ENCODE data around the gene RP2. TPM values are rescaled to one million over a fixed set of nuclear protein-coding genes. Genes with fewer than 3 reads are reported as not detected.

RP2 gene
- total RNA-seq, 1 experiment from 2014 or later, result 5.1 TPM

- H3K23ac ChIP-seq (ENCODE audit: insufficient read length, low read depth, low read length), result no peak overlapping the region
- no peak overlapping the region for H3K56ac ChIP-seq (ENCODE audit: insufficient read length, low read depth, low read length)
- no peak overlapping the region for H3K9ac ChIP-seq (ENCODE audit: extremely low read depth, insufficient read length, low read length)
- no peaks in the 10 kb centered on the region for H3K9me3 ChIP-seq (ENCODE audit: control insufficient read depth, low read depth, low read length)
- no peak overlapping the region for H2BK12ac ChIP-seq (ENCODE audit: insufficient read length, low read depth, low read length)
- H4K91ac ChIP-seq (ENCODE audit: insufficient read length, low read depth, low read length), result no peak overlapping the region
- H3T11ph ChIP-seq (ENCODE audit: low read length), result no peak overlapping the region
- Mint-ChIP-seq H3K36me3 (ENCODE audit: insufficient read depth in 1 of 3, low read depth in 3 of 3) (peaks cover 8 to 28% (median 15%) of the 10 kb centered on the region in 3 experiments), H3K27me3 (ENCODE audit: low read depth) (no peaks in the 10 kb centered on the region), H3K4me1 (no peaks in the 10 kb centered on the region), H3K4me3 (no peak overlapping the region), H3K9me3 (peaks cover 60 to 62% of the 10 kb centered on the region in 2 experiments), H3K27ac (no peak overlapping the region)
- H3K23me2 ChIP-seq (ENCODE audit: insufficient read length, low read depth, low read length, poor library complexity, severe bottlenecking), result no peaks in the 10 kb centered on the region
- no peaks in the 10 kb centered on the region for H3K79me1 ChIP-seq (ENCODE audit: insufficient read depth, low read depth, low read length, poor library complexity, severe bottlenecking)
- no peak overlapping the region for H3K14ac ChIP-seq (ENCODE audit: insufficient read depth, low read length)
- H3K79me2 ChIP-seq (ENCODE audit: insufficient read depth, low read length), result no peaks in the 10 kb centered on the region
- TF ChIP-seq CTCF (conservative IDR thresholded peaks at IDR 0.05), result no peak
- H2AFZ ChIP-seq (ENCODE audit: low read length), result no peak overlapping the region
- no peak overlapping the region for H3K4ac ChIP-seq (ENCODE audit: low read depth, low read length)
- H2AK5ac ChIP-seq (ENCODE audit: insufficient read length, low read length), result no peak overlapping the region
- no peak overlapping the region for H2BK120ac ChIP-seq (ENCODE audit: low read depth, low read length, poor library complexity, severe bottlenecking)
- H3K18ac ChIP-seq (ENCODE audit: insufficient read length, low read depth, low read length), result no peak overlapping the region
- no peak overlapping the region for H3K27ac ChIP-seq (ENCODE audit: insufficient read length, low read depth, low read length)
- H4K20me1 ChIP-seq (ENCODE audit: control insufficient read depth, insufficient read depth, insufficient read length), result no peaks in the 10 kb centered on the region
- H4K5ac ChIP-seq (ENCODE audit: insufficient read length, low read depth, low read length), result no peak overlapping the region
- DNase-seq, result no peak
- no peak overlapping the region for H2BK5ac ChIP-seq (ENCODE audit: insufficient read length, low read length)
- no peak overlapping the region for H2BK15ac ChIP-seq (ENCODE audit: low read depth, low read length)
- no peaks in the 10 kb centered on the region for H3K27me3 ChIP-seq (ENCODE audit: insufficient read depth, low read length)
- no peak overlapping the region for H2BK20ac ChIP-seq (ENCODE audit: low read depth, low read length, poor library complexity, severe bottlenecking)
- H3K4me2 ChIP-seq (ENCODE audit: insufficient read depth, insufficient read length, low read length), result no peak overlapping the region
- no peak overlapping the region for H4K8ac ChIP-seq (replicated peaks; ENCODE audit: insufficient read length, low read depth, low read length)
- H3K4me1 ChIP-seq (ENCODE audit: insufficient read depth, low read length), result no peaks in the 10 kb centered on the region
These were observed 29.9 kb downstream of the RP2 start for GRCh38 chrX:46866726-46867125.

Measured in H9 (cell line).